Measurements from ENCODE around the gene ID2. TPM values are rescaled to one million over a fixed set of nuclear protein-coding genes. Genes with fewer than 3 reads are reported as not detected.

The ID2 gene
- total RNA-seq, 1 donor: 168 TPM

GRCh38 chr2:8714971-8715370, 33.1 kb downstream of the ID2 start:
- no peak overlapping the region for H3K4me2 ChIP-seq (ENCODE audit: insufficient read depth, low read length)
- no peaks in the 10 kb centered on the region for H3K79me2 ChIP-seq (ENCODE audit: insufficient read depth, low read length)
- no peak for DNase-seq (ENCODE audit: insufficient read length, low spot score, missing footprints)
- H3K27me3 ChIP-seq (ENCODE audit: insufficient read depth, low read length): no peaks in the 10 kb centered on the region
- no peaks in the 10 kb centered on the region for H4K20me1 ChIP-seq (ENCODE audit: insufficient read depth, low read length)
- H3K27ac ChIP-seq (ENCODE audit: low read depth, low read length): no peak overlapping the region
- no peaks in the 10 kb centered on the region for H3K9me3 ChIP-seq (ENCODE audit: low read depth, low read length)
- no peak overlapping the region for H3K4me3 ChIP-seq (ENCODE audit: insufficient read depth, low read length)
- no peaks in the 10 kb centered on the region for H3K4me1 ChIP-seq (ENCODE audit: insufficient read depth, low read length)
- H3K36me3 ChIP-seq (ENCODE audit: insufficient read depth, low read length): no peaks in the 10 kb centered on the region
- no peak overlapping the region for H2AFZ ChIP-seq (ENCODE audit: low read length)
- TF ChIP-seq, protein P1, sequence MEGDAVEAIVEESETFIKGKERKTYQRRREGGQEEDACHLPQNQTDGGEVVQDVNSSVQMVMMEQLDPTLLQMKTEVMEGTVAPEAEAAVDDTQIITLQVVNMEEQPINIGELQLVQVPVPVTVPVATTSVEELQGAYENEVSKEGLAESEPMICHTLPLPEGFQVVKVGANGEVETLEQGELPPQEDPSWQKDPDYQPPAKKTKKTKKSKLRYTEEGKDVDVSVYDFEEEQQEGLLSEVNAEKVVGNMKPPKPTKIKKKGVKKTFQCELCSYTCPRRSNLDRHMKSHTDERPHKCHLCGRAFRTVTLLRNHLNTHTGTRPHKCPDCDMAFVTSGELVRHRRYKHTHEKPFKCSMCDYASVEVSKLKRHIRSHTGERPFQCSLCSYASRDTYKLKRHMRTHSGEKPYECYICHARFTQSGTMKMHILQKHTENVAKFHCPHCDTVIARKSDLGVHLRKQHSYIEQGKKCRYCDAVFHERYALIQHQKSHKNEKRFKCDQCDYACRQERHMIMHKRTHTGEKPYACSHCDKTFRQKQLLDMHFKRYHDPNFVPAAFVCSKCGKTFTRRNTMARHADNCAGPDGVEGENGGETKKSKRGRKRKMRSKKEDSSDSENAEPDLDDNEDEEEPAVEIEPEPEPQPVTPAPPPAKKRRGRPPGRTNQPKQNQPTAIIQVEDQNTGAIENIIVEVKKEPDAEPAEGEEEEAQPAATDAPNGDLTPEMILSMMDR (IDR thresholded peaks at IDR 0.05; ENCODE audit: extremely low read depth, low read depth, low read length): no peak

DNA sequence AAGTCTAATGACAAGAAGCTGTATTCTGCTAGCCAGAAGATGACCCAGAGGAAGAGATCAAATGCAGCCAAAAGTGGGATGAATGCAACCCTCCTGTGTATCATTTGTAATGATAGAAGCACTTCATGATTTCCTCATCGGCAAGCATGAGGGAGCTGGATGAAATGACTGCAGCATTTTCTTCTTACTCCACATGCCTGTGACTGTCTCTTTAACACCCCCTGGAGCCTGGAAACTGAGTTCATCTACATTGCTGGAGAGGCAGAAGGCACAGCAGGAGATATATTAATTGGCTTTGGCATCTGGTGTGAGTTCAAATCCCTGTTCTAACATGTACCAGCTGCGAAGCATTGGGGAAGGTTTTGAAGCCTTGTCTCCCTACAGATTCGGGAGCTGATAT, 37.7 kb downstream of the ID2 start:
- no peaks in the 10 kb centered on the region for H4K20me1 ChIP-seq (ENCODE audit: insufficient read depth, low read length)
- H3K9me3 ChIP-seq (ENCODE audit: low read depth, low read length): no peaks in the 10 kb centered on the region
- no peak overlapping the region for H2AFZ ChIP-seq (ENCODE audit: low read length)
- H3K27ac ChIP-seq (ENCODE audit: low read depth, low read length): no peak overlapping the region
- H3K4me3 ChIP-seq (ENCODE audit: insufficient read depth, low read length): no peak overlapping the region
- H3K4me2 ChIP-seq (ENCODE audit: insufficient read depth, low read length): no peak overlapping the region
- no peaks in the 10 kb centered on the region for H3K36me3 ChIP-seq (ENCODE audit: insufficient read depth, low read length)
- H3K27me3 ChIP-seq (ENCODE audit: insufficient read depth, low read length): no peaks in the 10 kb centered on the region
- H3K79me2 ChIP-seq (ENCODE audit: insufficient read depth, low read length): no peaks in the 10 kb centered on the region
- DNase-seq (ENCODE audit: insufficient read length, low spot score, missing footprints): peak; percentile 45
- TF ChIP-seq, protein P1 (IDR thresholded peaks at IDR 0.05; ENCODE audit: extremely low read depth, low read depth, low read length): no peak
- H3K4me1 ChIP-seq (ENCODE audit: insufficient read depth, low read length): no peaks in the 10 kb centered on the region

DNA sequence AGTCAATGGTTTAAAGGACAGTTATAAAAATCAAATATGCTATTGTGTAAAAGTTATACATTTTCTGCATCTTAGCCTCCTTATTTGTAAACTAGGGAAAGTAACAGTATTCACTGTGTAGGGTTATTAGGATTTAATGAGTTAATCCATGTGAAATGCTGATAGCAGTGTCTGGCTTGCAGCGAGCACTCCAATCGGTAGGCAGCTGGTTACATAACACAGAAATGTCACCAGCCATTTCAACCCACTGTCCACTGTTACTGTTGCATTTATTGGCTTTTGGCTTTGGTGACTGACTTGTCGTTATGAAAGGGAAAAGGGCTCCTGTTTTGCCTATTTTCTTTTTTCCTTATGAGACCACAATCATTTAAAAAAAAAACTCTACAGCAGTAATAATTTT, 38.9 kb downstream of the ID2 start:
- H3K9me3 ChIP-seq (ENCODE audit: low read depth, low read length): no peaks in the 10 kb centered on the region
- no peaks in the 10 kb centered on the region for H3K36me3 ChIP-seq (ENCODE audit: insufficient read depth, low read length)
- no peak overlapping the region for H3K4me3 ChIP-seq (ENCODE audit: insufficient read depth, low read length)
- H3K27me3 ChIP-seq (ENCODE audit: insufficient read depth, low read length): no peaks in the 10 kb centered on the region
- H2AFZ ChIP-seq (ENCODE audit: low read length): no peak overlapping the region
- no peak overlapping the region for H3K27ac ChIP-seq (ENCODE audit: low read depth, low read length)
- peak; percentile 41 for DNase-seq (ENCODE audit: insufficient read length, low spot score, missing footprints)
- no peaks in the 10 kb centered on the region for H3K79me2 ChIP-seq (ENCODE audit: insufficient read depth, low read length)
- no peaks in the 10 kb centered on the region for H4K20me1 ChIP-seq (ENCODE audit: insufficient read depth, low read length)
- TF ChIP-seq, protein P1 (IDR thresholded peaks at IDR 0.05; ENCODE audit: extremely low read depth, low read depth, low read length): no peak
- no peak overlapping the region for H3K4me2 ChIP-seq (ENCODE audit: insufficient read depth, low read length)
- no peaks in the 10 kb centered on the region for H3K4me1 ChIP-seq (ENCODE audit: insufficient read depth, low read length)

DNA sequence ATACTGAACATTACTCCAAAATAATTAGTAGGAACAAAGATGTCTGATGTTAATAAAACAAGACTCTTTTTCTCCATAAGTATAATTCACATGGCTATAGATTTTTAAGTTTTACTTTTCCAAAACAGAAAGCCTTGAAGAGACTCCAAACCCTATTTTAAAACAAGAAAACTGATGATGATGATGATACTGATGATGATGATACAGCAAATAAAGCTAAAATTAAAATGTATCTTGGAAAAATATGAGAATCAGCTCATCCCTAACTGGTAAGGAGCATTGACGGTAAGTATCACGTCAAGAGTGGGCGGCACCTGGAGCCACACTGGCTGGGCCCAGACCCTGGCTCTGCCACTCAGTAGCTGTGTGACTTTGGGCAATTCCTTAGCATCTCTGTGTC, 39.6 kb downstream of the ID2 start:
- Histone ChIP-seq H3K27me3 (ENCODE audit: insufficient read depth, low read length) (no peaks in the 10 kb centered on the region), H3K4me1 (ENCODE audit: insufficient read depth, low read length) (no peaks in the 10 kb centered on the region), H4K20me1 (ENCODE audit: insufficient read depth, low read length) (no peaks in the 10 kb centered on the region), H3K4me2 (ENCODE audit: insufficient read depth, low read length) (no peak overlapping the region), H3K4me3 (ENCODE audit: insufficient read depth, low read length) (no peak overlapping the region), H2AFZ (ENCODE audit: low read length) (no peak overlapping the region), H3K27ac (ENCODE audit: low read depth, low read length) (no peak overlapping the region), H3K9me3 (ENCODE audit: low read depth, low read length) (no peaks in the 10 kb centered on the region), H3K79me2 (ENCODE audit: insufficient read depth, low read length) (no peaks in the 10 kb centered on the region), H3K36me3 (ENCODE audit: insufficient read depth, low read length) (no peaks in the 10 kb centered on the region)
- TF ChIP-seq, protein P1 (IDR thresholded peaks at IDR 0.05; ENCODE audit: extremely low read depth, low read depth, low read length): no peak
- no peak for DNase-seq (ENCODE audit: insufficient read length, low spot score, missing footprints)
